LNCaP clone FGC (cell line): Measurements from ENCODE around the gene TIFAB.

Experiments
- DNase-seq: peaks from one replicate; pipeline ENCODE4 v3.0.0-alpha.2; 2011; ENCODE audit warnings: low read depth
- H3K4me3 ChIP-seq: 2 replicates; pipeline ENCODE4 v1.5.1; 2011; ENCODE audit warnings: mild to moderate bottlenecking, low read depth, low read length, control low read depth
- TF ChIP-seq, protein P1 (sequence below): IDR thresholded peaks from 2 replicates; pipeline ENCODE4 v1.5.1; 2012; ENCODE audit warnings: mild to moderate bottlenecking; ENCODE audit not compliant: control insufficient read depth, insufficient read depth; ENCODE audit errors: extremely low read depth

TIFAB gene

GRCh38 chr5:135434591-135435466, 17.3 kb downstream of the TIFAB start:
- H3K4me3 ChIP-seq, result no peak overlapping the region
- TF ChIP-seq, protein P1, sequence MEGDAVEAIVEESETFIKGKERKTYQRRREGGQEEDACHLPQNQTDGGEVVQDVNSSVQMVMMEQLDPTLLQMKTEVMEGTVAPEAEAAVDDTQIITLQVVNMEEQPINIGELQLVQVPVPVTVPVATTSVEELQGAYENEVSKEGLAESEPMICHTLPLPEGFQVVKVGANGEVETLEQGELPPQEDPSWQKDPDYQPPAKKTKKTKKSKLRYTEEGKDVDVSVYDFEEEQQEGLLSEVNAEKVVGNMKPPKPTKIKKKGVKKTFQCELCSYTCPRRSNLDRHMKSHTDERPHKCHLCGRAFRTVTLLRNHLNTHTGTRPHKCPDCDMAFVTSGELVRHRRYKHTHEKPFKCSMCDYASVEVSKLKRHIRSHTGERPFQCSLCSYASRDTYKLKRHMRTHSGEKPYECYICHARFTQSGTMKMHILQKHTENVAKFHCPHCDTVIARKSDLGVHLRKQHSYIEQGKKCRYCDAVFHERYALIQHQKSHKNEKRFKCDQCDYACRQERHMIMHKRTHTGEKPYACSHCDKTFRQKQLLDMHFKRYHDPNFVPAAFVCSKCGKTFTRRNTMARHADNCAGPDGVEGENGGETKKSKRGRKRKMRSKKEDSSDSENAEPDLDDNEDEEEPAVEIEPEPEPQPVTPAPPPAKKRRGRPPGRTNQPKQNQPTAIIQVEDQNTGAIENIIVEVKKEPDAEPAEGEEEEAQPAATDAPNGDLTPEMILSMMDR, result no peak
- no peak for DNase-seq

DNA sequence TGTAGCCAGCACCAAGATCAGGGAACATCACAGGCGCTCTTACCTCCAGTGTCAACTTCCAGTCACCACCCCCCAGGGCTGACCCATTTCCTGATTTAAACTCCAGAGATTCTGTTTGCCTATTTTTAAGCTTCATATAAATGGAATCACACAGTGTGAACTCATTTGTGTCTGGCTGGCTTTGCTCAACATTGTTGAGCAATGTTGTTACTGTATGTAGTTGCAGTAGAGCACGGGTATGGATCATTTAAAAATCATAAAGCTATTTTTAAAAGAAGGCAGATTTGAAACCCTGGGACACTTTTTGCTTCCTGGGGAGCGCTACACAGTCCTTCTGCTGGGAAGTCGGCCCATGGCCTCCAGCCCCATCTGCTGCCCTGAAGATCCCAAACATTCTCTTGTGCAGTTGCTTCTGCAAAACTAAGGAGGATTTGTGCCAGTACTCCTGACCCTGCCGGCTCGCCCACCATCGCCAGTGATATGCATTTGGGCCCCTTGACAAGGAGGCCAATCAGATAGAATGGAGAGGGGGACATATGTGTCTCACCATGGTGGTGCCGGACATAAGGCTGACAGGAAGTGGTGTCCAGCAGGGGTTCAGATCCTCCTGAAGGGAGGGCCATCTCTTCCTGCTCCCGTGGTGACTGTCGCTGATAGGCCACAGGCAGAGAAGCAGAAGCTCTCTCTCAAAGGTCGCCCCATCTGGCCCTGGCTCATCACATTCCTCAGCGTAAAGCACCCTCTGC, 18.3 kb downstream of the TIFAB start:
- DNase-seq, result no peak
- TF ChIP-seq, protein P1, result no peak
- no peak overlapping the region for H3K4me3 ChIP-seq

DNA sequence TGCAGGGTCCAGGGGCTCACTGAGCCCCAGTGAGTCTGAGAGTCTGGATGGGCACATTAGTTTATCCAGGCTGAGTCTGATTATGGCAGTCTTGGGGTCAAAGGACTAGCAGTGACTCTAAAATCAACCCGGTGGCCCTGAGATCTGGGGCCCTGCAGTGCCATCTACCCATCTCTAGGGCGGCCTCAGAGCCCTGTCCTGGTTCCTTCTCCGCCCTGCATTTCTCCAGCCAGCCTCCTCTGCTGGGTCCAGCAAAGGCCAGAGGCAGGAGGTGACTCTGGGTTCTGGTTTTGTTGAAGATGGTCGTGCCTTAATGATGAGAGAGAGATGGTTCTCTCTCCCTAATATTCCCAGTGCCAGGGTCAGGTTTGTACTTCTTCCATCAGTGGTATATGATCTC, 20.0 kb downstream of the TIFAB start:
- no peak overlapping the region for H3K4me3 ChIP-seq
- TF ChIP-seq, protein P1, result no peak
- DNase-seq, result no peak

DNA sequence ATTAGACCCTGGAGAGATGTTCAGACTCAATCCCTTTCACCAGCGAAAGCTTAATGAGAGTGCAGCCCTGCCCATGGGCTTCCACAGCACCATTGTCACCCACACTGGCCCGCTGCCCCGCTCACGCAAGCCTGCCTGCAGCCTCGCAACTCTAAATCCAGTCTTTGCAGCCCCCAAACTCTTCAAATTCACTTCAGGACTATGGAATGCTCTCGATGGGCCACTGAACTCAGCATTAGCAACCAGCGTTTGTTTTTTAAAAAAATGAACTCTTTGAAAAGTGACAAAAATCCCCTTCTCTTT, 22.1 kb downstream of the TIFAB start:
- TF ChIP-seq, protein P1, result no peak
- H3K4me3 ChIP-seq, result no peak overlapping the region
- no peak for DNase-seq

DNA sequence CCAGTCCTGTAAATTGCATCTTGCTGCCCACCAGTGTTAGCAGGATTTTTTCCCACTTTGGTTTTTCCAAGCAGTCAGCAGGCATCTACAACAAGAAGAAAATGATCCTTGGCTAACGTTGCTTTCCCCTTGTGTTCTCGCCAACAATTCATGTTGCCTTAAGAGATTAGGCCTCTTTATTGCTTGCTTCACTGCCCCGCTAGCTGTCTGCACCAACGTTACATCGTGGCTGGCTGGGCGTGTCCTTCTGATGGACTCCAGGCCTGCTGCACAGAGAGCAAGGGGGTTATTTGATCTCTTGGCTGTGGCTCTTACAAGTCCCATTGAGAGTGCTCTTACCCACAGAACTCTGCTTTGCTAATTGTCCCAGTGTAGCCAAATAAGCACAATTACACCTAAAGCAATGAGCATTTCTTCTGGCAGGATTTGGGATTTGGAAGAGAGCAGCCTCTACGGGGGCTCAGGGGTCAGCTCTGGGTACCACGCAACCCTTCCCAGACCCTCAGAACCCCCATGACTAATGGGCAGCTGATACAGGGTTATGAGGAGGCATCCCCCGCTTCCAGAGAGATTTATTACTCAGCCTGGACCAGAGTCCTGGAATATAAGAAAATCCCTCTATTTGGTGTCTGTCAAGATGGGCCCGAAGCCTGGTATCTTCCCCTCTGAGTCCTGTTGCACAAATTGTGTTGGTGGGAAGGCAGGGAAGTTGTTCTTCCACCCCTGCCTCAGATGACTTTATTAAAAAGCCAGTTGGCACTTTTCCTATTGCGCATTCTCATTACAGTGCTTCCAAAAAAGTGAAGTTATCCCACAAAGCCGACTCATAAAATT, 22.6 kb downstream of the TIFAB start:
- TF ChIP-seq, protein P1, result no peak
- H3K4me3 ChIP-seq, result no peak overlapping the region
- DNase-seq, result peak; percentile 18

DNA sequence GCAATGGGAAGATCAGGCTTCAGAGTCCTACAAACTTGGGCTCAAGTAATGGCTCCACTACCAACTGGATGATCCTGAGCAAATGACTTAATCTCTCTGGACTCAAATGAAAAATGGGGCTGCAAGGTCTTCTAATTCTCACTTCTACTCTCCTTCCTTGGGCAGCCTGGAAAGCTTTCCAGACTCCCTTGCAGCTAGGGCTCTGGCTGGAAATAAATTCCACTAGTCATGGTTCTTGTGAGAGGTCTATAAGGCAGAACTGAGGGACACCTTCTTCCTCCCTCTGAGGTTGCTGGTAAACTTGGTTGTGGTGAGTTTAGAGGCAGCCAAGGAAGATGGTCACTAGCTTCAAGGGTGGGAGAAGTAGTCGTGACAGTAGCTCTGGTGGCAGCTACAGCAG, 23.6 kb downstream of the TIFAB start:
- TF ChIP-seq, protein P1, result no peak
- DNase-seq, result no peak
- H3K4me3 ChIP-seq, result no peak overlapping the region
